MM.1S (cell line): ENCODE measurements around the gene PUS10.
"Not testable (repeated sequence)": the region's sequence is repeated elsewhere in the genome, so short reads cannot be mapped to it uniquely, and the experiment has no call there.

Experiments used
- DNase-seq: peaks from one replicate; pipeline ENCODE4 v3.0.0-alpha.2; 2015
- H2AFZ ChIP-seq: fragments of 300-600 bp; sonication (generic); 2 replicates; pipeline ENCODE4 v1.6.0; 2016; ENCODE audit warnings: antibody characterized with exemption, low read length
- H3F3A ChIP-seq: fragments of 300-600 bp; sonication (generic); 2 replicates; pipeline ENCODE4 v1.6.1; 2016; ENCODE audit warnings: mild to moderate bottlenecking, antibody characterized with exemption, low read length, moderate library complexity, mixed read lengths; ENCODE audit not compliant: insufficient read depth
- H3K27ac ChIP-seq: fragments of 300-600 bp; sonication (generic); 2 replicates; pipeline ENCODE4 v1.5.1; 2016; ENCODE audit warnings: mild to moderate bottlenecking, low read length
- H3K27me3 ChIP-seq: fragments of 300-600 bp; sonication (generic); replicated peaks from 2 replicates; pipeline ENCODE4 v1.6.0; 2016; ENCODE audit warnings: low read length; ENCODE audit not compliant: insufficient read depth
- H3K36me3 ChIP-seq: fragments of 300-600 bp; sonication (generic); replicated peaks from 2 replicates; pipeline ENCODE4 v1.6.1; 2016; ENCODE audit warnings: mild to moderate bottlenecking, low read length, mixed read lengths; ENCODE audit not compliant: insufficient read depth
- H3K4me1 ChIP-seq: fragments of 300-600 bp; sonication (generic); 2 replicates; pipeline ENCODE4 v1.6.1; 2016; ENCODE audit warnings: low read length, mixed read lengths
- H3K4me2 ChIP-seq: fragments of 300-600 bp; sonication (generic); 2 replicates; pipeline ENCODE4 v1.6.0; 2016; ENCODE audit warnings: low read depth, low read length
- H3K4me3 ChIP-seq: fragments of 300-600 bp; sonication (generic); 2 replicates; pipeline ENCODE4 v1.5.1; 2016; ENCODE audit warnings: low read length, mixed read lengths
- H3K79me2 ChIP-seq: fragments of 300-600 bp; sonication (generic); 2 replicates; pipeline ENCODE4 v1.6.1; 2016; ENCODE audit warnings: mixed run types, low read length, mixed read lengths
- H3K9ac ChIP-seq: fragments of 300-600 bp; sonication (generic); 2 replicates; pipeline ENCODE4 v1.6.1; 2016; ENCODE audit warnings: low read length, mixed read lengths
- H3K9me2 ChIP-seq: fragments of 300-600 bp; sonication (generic); replicated peaks from 2 replicates; pipeline ENCODE4 v1.6.1; 2016; ENCODE audit warnings: mild to moderate bottlenecking, low read length, mixed read lengths; ENCODE audit not compliant: insufficient read depth
- H3K9me3 ChIP-seq: fragments of 300-600 bp; sonication (generic); replicated peaks from 2 replicates; pipeline ENCODE4 v1.6.1; 2016; ENCODE audit warnings: mild to moderate bottlenecking, low read length, mixed read lengths; ENCODE audit not compliant: insufficient read depth
- H4K20me1 ChIP-seq: fragments of 300-600 bp; sonication (generic); 2 replicates; pipeline ENCODE4 v1.6.1; 2016; ENCODE audit warnings: mild to moderate bottlenecking, low read length, moderate library complexity, mixed read lengths; ENCODE audit not compliant: insufficient read depth
- EZH2 ChIP-seq: fragments of 300-600 bp; sonication (generic); optimal IDR thresholded peaks from 2 replicates; pipeline ENCODE3; 2017; ENCODE audit warnings: low read depth, mild to moderate bottlenecking, antibody characterized with exemption, low read length, mixed read lengths
- EZH2phosphoT487 ChIP-seq: fragments of 300-600 bp; sonication (generic); IDR thresholded peaks from 2 replicates; pipeline ENCODE4 v1.6.1; 2018; ENCODE audit warnings: antibody characterized with exemption, low read length
- TF ChIP-seq, protein P1 (sequence below): fragments of 300-600 bp; sonication (generic); IDR thresholded peaks from 2 replicates; pipeline ENCODE4 v1.5.1; 2016; ENCODE audit warnings: antibody characterized with exemption, low read length, mixed read lengths

The PUS10 gene

DNA sequence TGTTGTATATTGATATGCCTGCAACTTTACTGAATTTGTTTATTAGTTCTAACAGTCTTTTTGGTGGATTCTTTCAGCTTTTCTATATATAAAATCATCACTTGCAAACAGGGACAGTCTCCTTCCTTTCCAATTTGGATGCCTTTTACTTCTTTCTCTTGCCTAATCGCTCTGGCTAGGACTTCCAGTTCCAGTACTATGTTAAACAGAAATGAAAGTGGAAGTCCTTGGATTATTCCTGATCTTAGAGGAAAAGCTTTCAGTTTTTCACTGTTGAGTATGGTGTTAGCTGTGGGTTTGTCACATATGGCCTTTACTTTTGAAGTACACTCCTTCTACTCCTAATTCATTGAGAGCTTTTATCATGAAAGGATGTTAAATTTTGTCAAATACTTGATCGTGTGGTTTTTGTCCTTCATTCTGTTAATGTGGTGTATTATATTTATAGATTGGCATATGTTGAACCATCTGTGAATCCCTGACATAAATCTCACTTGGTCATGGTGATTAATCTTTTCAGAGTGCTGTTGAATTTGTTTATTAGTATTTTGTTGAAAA is 83.8 kb downstream of the PUS10 start:
- H3K9ac ChIP-seq: no peak overlapping the region
- H3K27me3 ChIP-seq: no peaks in the 10 kb centered on the region
- H4K20me1 ChIP-seq: no peaks in the 10 kb centered on the region
- H3K79me2 ChIP-seq: no peaks in the 10 kb centered on the region
- TF ChIP-seq EZH2 (no peak), EZH2phosphoT487 (no peak)
- TF ChIP-seq, protein P1, sequence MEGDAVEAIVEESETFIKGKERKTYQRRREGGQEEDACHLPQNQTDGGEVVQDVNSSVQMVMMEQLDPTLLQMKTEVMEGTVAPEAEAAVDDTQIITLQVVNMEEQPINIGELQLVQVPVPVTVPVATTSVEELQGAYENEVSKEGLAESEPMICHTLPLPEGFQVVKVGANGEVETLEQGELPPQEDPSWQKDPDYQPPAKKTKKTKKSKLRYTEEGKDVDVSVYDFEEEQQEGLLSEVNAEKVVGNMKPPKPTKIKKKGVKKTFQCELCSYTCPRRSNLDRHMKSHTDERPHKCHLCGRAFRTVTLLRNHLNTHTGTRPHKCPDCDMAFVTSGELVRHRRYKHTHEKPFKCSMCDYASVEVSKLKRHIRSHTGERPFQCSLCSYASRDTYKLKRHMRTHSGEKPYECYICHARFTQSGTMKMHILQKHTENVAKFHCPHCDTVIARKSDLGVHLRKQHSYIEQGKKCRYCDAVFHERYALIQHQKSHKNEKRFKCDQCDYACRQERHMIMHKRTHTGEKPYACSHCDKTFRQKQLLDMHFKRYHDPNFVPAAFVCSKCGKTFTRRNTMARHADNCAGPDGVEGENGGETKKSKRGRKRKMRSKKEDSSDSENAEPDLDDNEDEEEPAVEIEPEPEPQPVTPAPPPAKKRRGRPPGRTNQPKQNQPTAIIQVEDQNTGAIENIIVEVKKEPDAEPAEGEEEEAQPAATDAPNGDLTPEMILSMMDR: no peak
- H3K36me3 ChIP-seq: no peaks in the 10 kb centered on the region
- DNase-seq: no peak
- H3K9me3 ChIP-seq: no peaks in the 10 kb centered on the region
- H2AFZ ChIP-seq: no peak overlapping the region
- no peaks in the 10 kb centered on the region for H3F3A ChIP-seq
- H3K9me2 ChIP-seq: no peaks in the 10 kb centered on the region
- no peak overlapping the region for H3K27ac ChIP-seq
- H3K4me2 ChIP-seq: no peak overlapping the region
- no peak overlapping the region for H3K4me3 ChIP-seq
- no peaks in the 10 kb centered on the region for H3K4me1 ChIP-seq

DNA sequence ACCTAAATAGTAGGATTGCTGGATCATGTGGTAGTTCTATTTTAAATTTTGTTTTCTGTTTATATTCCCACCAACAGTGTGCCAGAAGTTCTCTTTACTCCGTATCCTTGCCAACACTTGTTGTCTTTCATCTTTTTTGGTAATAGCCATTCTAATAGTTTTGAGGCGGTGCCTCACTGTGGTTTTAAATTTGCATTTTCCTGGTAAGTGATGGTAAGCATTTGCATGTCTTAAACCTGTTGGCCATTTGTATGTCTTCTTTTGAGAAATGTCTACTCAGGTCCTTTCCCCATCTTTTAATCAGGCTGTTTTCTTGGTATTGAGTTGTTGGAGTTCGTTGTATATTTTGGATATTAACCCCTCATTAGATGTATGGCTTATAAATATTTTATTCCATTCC is 85.1 kb downstream of the PUS10 start:
- Histone ChIP-seq H3K36me3 (no peaks in the 10 kb centered on the region), H3F3A (no peaks in the 10 kb centered on the region)

DNA sequence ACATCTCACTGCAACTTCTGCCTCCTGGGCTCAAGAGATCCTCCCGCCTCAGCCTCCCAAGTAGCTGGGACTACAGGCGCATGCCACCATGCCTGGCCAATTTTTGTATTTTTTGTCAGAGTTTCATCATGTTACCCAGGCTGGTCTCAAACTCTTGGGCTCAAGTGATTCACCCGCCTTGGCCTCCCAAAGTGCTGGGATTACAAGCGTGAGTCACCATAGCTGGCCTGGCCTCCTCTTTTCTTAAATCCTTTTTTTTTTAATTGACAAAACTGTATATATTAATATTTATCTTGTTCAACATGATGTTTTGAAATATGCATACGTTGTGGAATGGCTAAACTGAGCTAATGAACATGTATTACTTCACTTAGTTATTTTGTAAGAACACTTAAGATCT is 86.0 kb downstream of the PUS10 start:
- H3K9me2 ChIP-seq, H3F3A ChIP-seq, H2AFZ ChIP-seq, H3K79me2 ChIP-seq, H3K4me1 ChIP-seq, H3K27ac ChIP-seq, H3K9ac ChIP-seq, H3K9me3 ChIP-seq, H3K27me3 ChIP-seq, H4K20me1 ChIP-seq, DNase-seq, H3K4me3 ChIP-seq, H3K4me2 ChIP-seq, H3K36me3 ChIP-seq: not testable (repeated sequence)

More for the DNA sequence above, 85.1 kb downstream of the PUS10 start:
- H3K9ac ChIP-seq: no peak overlapping the region
- H3K9me3 ChIP-seq: no peaks in the 10 kb centered on the region
- H3K79me2 ChIP-seq: no peaks in the 10 kb centered on the region
- no peaks in the 10 kb centered on the region for H3K27me3 ChIP-seq
- H3K27ac ChIP-seq: no peak overlapping the region
- H4K20me1 ChIP-seq: no peaks in the 10 kb centered on the region
- H3K4me3 ChIP-seq: no peak overlapping the region
- H3K4me2 ChIP-seq: no peak overlapping the region
- no peaks in the 10 kb centered on the region for H3K4me1 ChIP-seq
- TF ChIP-seq, protein P1: no peak
- TF ChIP-seq EZH2 (no peak), EZH2phosphoT487 (no peak)
- no peak overlapping the region for H2AFZ ChIP-seq
- H3K9me2 ChIP-seq: no peaks in the 10 kb centered on the region
- no peak for DNase-seq

DNA sequence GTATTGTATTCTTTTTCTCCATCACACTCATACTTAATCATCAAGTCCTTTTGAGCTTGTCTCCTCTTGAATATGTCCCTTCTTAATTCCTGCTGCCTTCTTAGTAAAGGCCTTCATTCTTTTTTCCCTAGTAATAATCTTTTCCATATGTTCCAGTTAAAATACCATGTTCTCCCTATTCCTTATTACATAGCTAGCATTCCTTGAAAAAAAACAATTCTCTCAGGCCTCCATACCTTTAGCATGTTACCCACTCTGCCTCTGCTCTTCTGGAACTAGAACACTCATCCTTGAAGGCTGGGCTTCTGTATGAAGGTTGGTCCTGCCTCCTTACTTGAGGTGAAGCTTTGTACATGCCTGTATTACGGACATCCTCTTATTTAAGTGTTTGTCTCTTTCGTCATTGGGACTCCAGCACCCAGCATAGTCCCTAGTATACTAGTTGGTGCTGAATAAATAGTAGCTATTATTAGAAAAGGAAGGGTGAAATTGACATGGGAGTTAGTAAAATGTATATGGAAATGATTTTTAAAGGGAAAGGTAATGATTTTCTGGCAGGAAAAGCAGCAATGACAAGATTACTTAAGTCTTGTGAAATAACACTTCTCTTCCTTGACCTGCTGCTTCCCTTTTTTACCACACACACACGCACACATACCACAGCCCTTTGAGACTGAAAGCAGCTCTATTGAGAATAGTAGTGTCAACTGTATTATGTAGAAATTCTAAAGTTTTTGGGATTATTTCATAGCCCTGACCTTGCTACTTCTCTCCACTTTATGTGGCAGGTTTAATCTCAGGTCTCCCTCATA is 91.1 kb downstream of the PUS10 start:
- H3K27me3 ChIP-seq: no peaks in the 10 kb centered on the region
- H4K20me1 ChIP-seq: no peaks in the 10 kb centered on the region
- no peaks in the 10 kb centered on the region for H3K9me3 ChIP-seq
- no peak overlapping the region for H3K27ac ChIP-seq
- H3K4me3 ChIP-seq: no peak overlapping the region
- H3K36me3 ChIP-seq: no peaks in the 10 kb centered on the region
- no peak overlapping the region for H2AFZ ChIP-seq
- no peak overlapping the region for H3K9ac ChIP-seq
- no peak for TF ChIP-seq EZH2
- TF ChIP-seq, protein P1: no peak
- TF ChIP-seq EZH2phosphoT487: no peak
- no peaks in the 10 kb centered on the region for H3K79me2 ChIP-seq
- H3F3A ChIP-seq: no peaks in the 10 kb centered on the region
- H3K9me2 ChIP-seq: no peaks in the 10 kb centered on the region
- no peak overlapping the region for H3K4me2 ChIP-seq
- DNase-seq: no peak
- H3K4me1 ChIP-seq: no peaks in the 10 kb centered on the region
